IMR-90 (cell line): ENCODE results near the gene NGEF. TPM values are rescaled to one million over a fixed set of nuclear protein-coding genes. Genes with fewer than 3 reads are reported as not detected.

Source experiments
- ATAC-seq: fragments of 200-7000 bp; cut with Tn5 transposase; 2 replicates; pipeline ENCODE4 v1.9.1; 2020; ENCODE audit warnings: low read depth, mild to moderate bottlenecking, moderate library complexity
- BruUV-seq: library from RNA; stranded (reverse); fragments of 400-500 nt; replicated peaks from 2 replicates; lab custom pipeline; 2021; lab: Mats Ljungman, UMichigan
- CTCF ChIA-PET: fragments of 300-600 bp; formaldehyde crosslinking; extraction: SDS; loops from one replicate; lab custom pipeline; 2021; ENCODE audit warnings: antibody characterized with exemption; lab: Yijun Ruan, JAX
- POLR2A ChIA-PET: fragments of 300-600 bp; sonication (Branson Sonifier 250); formaldehyde crosslinking; loops from one replicate; lab custom pipeline; 2022; ENCODE audit warnings: antibody characterized with exemption; ENCODE audit not compliant: unreplicated experiment; lab: Charles Lee
- DNase-seq: peaks from one replicate; pipeline ENCODE4 v3.0.0; 2013
- H2AFZ ChIP-seq: replicated peaks from 2 replicates; pipeline ENCODE3; 2013; ENCODE audit warnings: low read length, mild to moderate bottlenecking; ENCODE audit not compliant: poor library complexity
- H2AK5ac ChIP-seq: 2 replicates; pipeline ENCODE4 v1.6.1; 2013; ENCODE audit warnings: low read depth, low read length, inconsistent platforms
- H2AK9ac ChIP-seq: replicated peaks from 2 replicates; pipeline ENCODE3; 2013; ENCODE audit warnings: mild to moderate bottlenecking, low read depth, low read length, moderate library complexity; ENCODE audit not compliant: poor library complexity
- H2BK120ac ChIP-seq: 2 replicates; pipeline ENCODE4 v1.6.1; 2013; ENCODE audit warnings: low read depth, low read length, inconsistent platforms
- H2BK15ac ChIP-seq: 3 replicates; pipeline ENCODE4 v1.6.1; 2013; ENCODE audit warnings: low read depth, low read length, inconsistent platforms
- H2BK20ac ChIP-seq: 2 replicates; pipeline ENCODE4 v1.6.1; 2013; ENCODE audit warnings: low read depth, mild to moderate bottlenecking, inconsistent platforms, low read length, moderate library complexity
- H2BK5ac ChIP-seq: 2 replicates; pipeline ENCODE4 v1.6.1; 2013; ENCODE audit warnings: mild to moderate bottlenecking, low read depth, low read length, inconsistent platforms; ENCODE audit not compliant: poor library complexity, severe bottlenecking
- H3K14ac ChIP-seq: replicated peaks from 2 replicates; pipeline ENCODE4 v1.6.1; 2013; ENCODE audit warnings: low read depth, low read length, inconsistent platforms
- H3K18ac ChIP-seq: 2 replicates; pipeline ENCODE4 v1.6.1; 2013; ENCODE audit warnings: low read depth, low read length, control low read depth
- H3K23ac ChIP-seq: 2 replicates; pipeline ENCODE4 v1.6.1; 2013; ENCODE audit warnings: low read depth, low read length, inconsistent platforms
- H3K27ac ChIP-seq: 2 replicates; pipeline ENCODE4 v1.5.1; 2013; ENCODE audit warnings: mild to moderate bottlenecking, control low read depth, low read length; ENCODE audit not compliant: insufficient read depth
- H3K27me3 ChIP-seq: 2 replicates; pipeline ENCODE4 v1.6.1; 2013; ENCODE audit warnings: low read length; ENCODE audit not compliant: control insufficient read depth, insufficient read depth
- H3K36me3 ChIP-seq: 2 replicates; pipeline ENCODE4 v1.6.1; 2013; ENCODE audit warnings: low read length, mixed read lengths; ENCODE audit not compliant: control insufficient read depth, insufficient read depth
- H3K4ac ChIP-seq: 2 replicates; pipeline ENCODE4 v1.6.1; 2013; ENCODE audit warnings: low read depth, low read length, inconsistent platforms
- H3K4me1 ChIP-seq: 2 replicates; pipeline ENCODE4 v1.6.1; 2013; ENCODE audit warnings: low read length, mixed read lengths; ENCODE audit not compliant: control insufficient read depth, insufficient read depth
- H3K4me2 ChIP-seq: 2 replicates; pipeline ENCODE4 v1.6.1; 2013; ENCODE audit warnings: low read depth, mild to moderate bottlenecking, control low read depth, low read length, moderate library complexity
- H3K4me3 ChIP-seq: 2 replicates; pipeline ENCODE4 v1.5.1; 2013; ENCODE audit warnings: low read depth, mild to moderate bottlenecking, control low read depth, low read length, moderate library complexity; ENCODE audit not compliant: insufficient read depth
- H3K56ac ChIP-seq: 2 replicates; pipeline ENCODE4 v1.6.1; 2013; ENCODE audit warnings: low read length, inconsistent platforms; ENCODE audit not compliant: insufficient read depth; ENCODE audit errors: extremely low read depth
- H3K79me1 ChIP-seq, 2 experiments: 2 replicates each; pipeline ENCODE4 v1.6.1; 2013; ENCODE audit warnings: low read length in 2 of 2, inconsistent platforms in 1 of 2, low read depth in 1 of 2
- H3K9ac ChIP-seq: 2 replicates; pipeline ENCODE4 v1.6.1; 2013; ENCODE audit warnings: low read depth, low read length, control low read depth
- H3K9me1 ChIP-seq: 2 replicates; pipeline ENCODE4 v1.6.1; 2013; ENCODE audit warnings: low read length, inconsistent platforms; ENCODE audit not compliant: insufficient read depth
- H3K9me3 ChIP-seq: 2 replicates; pipeline ENCODE4 v1.6.1; 2013; ENCODE audit warnings: low read length; ENCODE audit not compliant: control insufficient read depth, insufficient read depth
- H4K20me1 ChIP-seq: 2 replicates; pipeline ENCODE4 v1.6.1; 2013; ENCODE audit warnings: low read length, inconsistent platforms; ENCODE audit not compliant: insufficient read depth
- H4K5ac ChIP-seq: 2 replicates; pipeline ENCODE4 v1.6.1; 2013; ENCODE audit warnings: mild to moderate bottlenecking, low read depth, low read length, control low read depth
- H4K8ac ChIP-seq, 2 experiments: 2 replicates each; pipeline ENCODE4 v1.6.1; 2013; ENCODE audit warnings: low read depth in 2 of 2, low read length in 2 of 2, control low read depth in 1 of 2, inconsistent platforms in 1 of 2
- H4K91ac ChIP-seq: 2 replicates; pipeline ENCODE4 v1.6.1; 2013; ENCODE audit warnings: low read depth, low read length, inconsistent platforms; ENCODE audit not compliant: insufficient read depth
- WGBS, 2 experiments: methylation state at CpG; one replicate each; pipeline versions ENCODE4 v1.1.5 to v1.1.7; 2013; ENCODE audit warnings: missing lambda C conversion rate in 2 of 2; ENCODE audit not compliant: insufficient read length in 1 of 2; ENCODE audit errors: extremely low coverage in 2 of 2; 5-methylcytosine and 5-hydroxymethylcytosine counted together
- dilution Hi-C: fragments of 300-500 bp; cut with HindIII; formaldehyde crosslinking; loops from one replicate; pipeline ENCODE4 v1.14.3; 2018; ENCODE audit warnings: low sequenced_read_pairs; ENCODE audit not compliant: unreplicated experiment
- in situ Hi-C: fragments of 300-500 bp; cut with MboI; formaldehyde crosslinking; loops from 3 replicates; pipeline ENCODE4 v1.14.3; 2019; ENCODE audit warnings: low sequenced_read_pairs, inconsistent platforms, mixed read lengths
- intact Hi-C: fragments of 100-400 bp; cut with micrococcal nuclease; formaldehyde crosslinking; loops from 2 replicates; pipeline ENCODE4 v1.10.0; 2022
- polyA plus RNA-seq, 3 experiments: library from polyadenylated mRNA; depleted of rRNA; stranded (reverse); fragments of >200 nt; gene quantifications; 2 replicates each; pipeline ENCODE4 v1.2.3, GENCODE V29; 2012; ENCODE audit warnings: low replicate concordance in 1 of 3
- total RNA-seq: library from RNA; depleted of rRNA; stranded (reverse); fragments of >200 nt; gene quantifications from 2 replicates; pipeline ENCODE4 v1.2.3, GENCODE V29; 2012
- TF ChIP-seq, protein P1 (sequence below): conservative IDR thresholded peaks from 2 replicates; pipeline ENCODE4 v1.5.1; 2012; ENCODE audit warnings: mild to moderate bottlenecking, low read depth, low read length, improper control_type of control experiment

NGEF gene
- total and polyA plus RNA-seq, 2 of the 4 experiments (the other 2 are of a cell fraction), result 1.1 to 1.7 TPM

DNA sequence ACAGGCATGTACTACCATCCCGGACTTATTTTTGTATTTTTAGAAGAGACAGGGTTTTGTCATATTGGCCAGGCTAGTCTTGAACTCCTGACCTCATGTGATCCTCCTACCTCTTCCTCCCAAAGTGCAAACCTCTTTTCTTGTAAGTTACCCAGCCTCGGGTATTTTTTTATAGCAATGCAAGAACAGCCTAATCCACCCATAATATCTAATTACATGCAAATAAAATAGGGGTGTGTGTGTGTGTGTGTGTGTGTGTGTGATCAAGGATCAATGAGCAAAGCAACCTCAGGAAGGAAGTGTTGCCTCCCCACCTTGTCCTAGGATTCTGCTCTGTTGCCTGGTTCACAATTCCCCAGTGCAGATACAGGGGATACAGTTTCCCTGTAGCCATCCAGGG is 45.6 kb downstream of the NGEF start:
- Histone ChIP-seq H4K8ac (no peak overlapping the region), H3K14ac (no peak overlapping the region), H3K4me1 (no peaks in the 10 kb centered on the region), H3K56ac (no peak overlapping the region), H4K91ac (no peak overlapping the region), H4K20me1 (no peaks in the 10 kb centered on the region), H3K4me2 (no peak overlapping the region), H2BK15ac (no peak overlapping the region), H3K4ac (no peak overlapping the region), H3K23ac (no peak overlapping the region), H2BK20ac (no peak overlapping the region), H3K27me3 (peaks cover 11% of the 10 kb centered on the region), H3K9ac (no peak overlapping the region), H3K4me3 (no peak overlapping the region), H2BK120ac (no peak overlapping the region), H3K9me1 (no peaks in the 10 kb centered on the region), H2AK9ac (no peak overlapping the region), H3K18ac (no peak overlapping the region), H3K27ac (no peak overlapping the region), H2AFZ (no peak overlapping the region), H3K79me1 (no peaks in the 10 kb centered on the region), H2BK5ac (no peak overlapping the region), H3K36me3 (no peaks in the 10 kb centered on the region), H3K9me3 (no peaks in the 10 kb centered on the region), H2AK5ac (no peak overlapping the region), H4K5ac (no peak overlapping the region)
- dilution Hi-C loops (no loop called here), intact Hi-C loops (no loop called here), in situ Hi-C loops (no loop called here)
- DNase-seq (no peak), ATAC-seq (no peak)
- POLR2A ChIA-PET, result no interaction called here
- no CpG with 5 or more reads among the region's 2 CpGs for WGBS, 2 experiments
- CTCF ChIA-PET, result no interaction called here
- BruUV-seq, result no TSS peak
- TF ChIP-seq, protein P1, sequence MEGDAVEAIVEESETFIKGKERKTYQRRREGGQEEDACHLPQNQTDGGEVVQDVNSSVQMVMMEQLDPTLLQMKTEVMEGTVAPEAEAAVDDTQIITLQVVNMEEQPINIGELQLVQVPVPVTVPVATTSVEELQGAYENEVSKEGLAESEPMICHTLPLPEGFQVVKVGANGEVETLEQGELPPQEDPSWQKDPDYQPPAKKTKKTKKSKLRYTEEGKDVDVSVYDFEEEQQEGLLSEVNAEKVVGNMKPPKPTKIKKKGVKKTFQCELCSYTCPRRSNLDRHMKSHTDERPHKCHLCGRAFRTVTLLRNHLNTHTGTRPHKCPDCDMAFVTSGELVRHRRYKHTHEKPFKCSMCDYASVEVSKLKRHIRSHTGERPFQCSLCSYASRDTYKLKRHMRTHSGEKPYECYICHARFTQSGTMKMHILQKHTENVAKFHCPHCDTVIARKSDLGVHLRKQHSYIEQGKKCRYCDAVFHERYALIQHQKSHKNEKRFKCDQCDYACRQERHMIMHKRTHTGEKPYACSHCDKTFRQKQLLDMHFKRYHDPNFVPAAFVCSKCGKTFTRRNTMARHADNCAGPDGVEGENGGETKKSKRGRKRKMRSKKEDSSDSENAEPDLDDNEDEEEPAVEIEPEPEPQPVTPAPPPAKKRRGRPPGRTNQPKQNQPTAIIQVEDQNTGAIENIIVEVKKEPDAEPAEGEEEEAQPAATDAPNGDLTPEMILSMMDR, result no peak
